HG02642 (cell line): ENCODE results near the gene RSAD1.

ENCODE experiments used
- ATAC-seq: cut with Tn5 transposase; IDR thresholded peaks from one replicate; pipeline ENCODE4 v1.9.1; 2021; ENCODE audit warnings: mild to moderate bottlenecking; ENCODE audit not compliant: unreplicated experiment, poor library complexity

Gene RSAD1

GRCh38 chr17:50488880-50489279 is 10.2 kb downstream of the RSAD1 start:
- no peak for ATAC-seq

- ATAC-seq = no peak
Observed at GRCh38 chr17:50491505-50491904, 12.8 kb downstream of the RSAD1 start.

- ATAC-seq = no peak
Observed at GRCh38 chr17:50492214-50492613, 13.6 kb downstream of the RSAD1 start.

- ATAC-seq = no peak
Observed at GRCh38 chr17:50493744-50494143, 15.1 kb downstream of the RSAD1 start.

GRCh38 chr17:50495217-50495823 is 16.7 kb downstream of the RSAD1 start:
- no peak for ATAC-seq

GRCh38 chr17:50495918-50496317 is 17.3 kb downstream of the RSAD1 start:
- no peak for ATAC-seq

GRCh38 chr17:50498021-50498874 is 19.6 kb downstream of the RSAD1 start:
- no peak for ATAC-seq

GRCh38 chr17:50499270-50499669 is 20.6 kb downstream of the RSAD1 start:
- ATAC-seq = no peak

- no peak for ATAC-seq
Observed at GRCh38 chr17:50499721-50500120, 21.1 kb downstream of the RSAD1 start.

GRCh38 chr17:50501054-50501453 is 22.4 kb downstream of the RSAD1 start:
- ATAC-seq = no peak

GRCh38 chr17:50502301-50502990 is 23.8 kb downstream of the RSAD1 start:
- ATAC-seq = no peak

GRCh38 chr17:50505591-50506130 is 27.0 kb downstream of the RSAD1 start:
- no peak for ATAC-seq

- no peak for ATAC-seq
Observed at GRCh38 chr17:50506298-50506697, 27.6 kb downstream of the RSAD1 start.

- no peak for ATAC-seq
Observed at GRCh38 chr17:50507871-50508572, 29.4 kb downstream of the RSAD1 start, which contains the start of gene MYCBPAP. Gene MYCBPAP (plus strand): TSS chr17:50508439. CDS start chr17:50508675, 236 bp downstream.

GRCh38 chr17:50508573-50509460 is 30.2 kb downstream of the RSAD1 start:
- ATAC-seq = no peak

GRCh38 chr17:50511058-50511457 is 32.4 kb downstream of the RSAD1 start:
- ATAC-seq = peak; percentile 70

- ATAC-seq = no peak
Observed at GRCh38 chr17:50513495-50513894, 34.8 kb downstream of the RSAD1 start.

- no peak for ATAC-seq
Observed at GRCh38 chr17:50514388-50514787, 35.7 kb downstream of the RSAD1 start.
